Adrenal gland (tissue), 5 donors: Measurements from ENCODE around the gene R3HDM4.

Experiments used
- POLR2A ChIP-seq, 2 donors: fragments of 450-650 bp; IDR thresholded peaks; one replicate each; pipeline ENCODE4 v1.6.1; 2017; ENCODE audit warnings: antibody characterized with exemption in 2 of 2, mild to moderate bottlenecking in 2 of 2, moderate library complexity in 1 of 2
- TF ChIP-seq, protein P1 (sequence below), 6 experiments: fragments of 450-650 bp in 4 of 6; fragments of 200-600 bp in 2 of 6; sonication (generic) in 1 of 6; IDR thresholded peaks; 1 replicate in 5 of 6; 2 replicates in 1 of 6; pipeline versions ENCODE4 v1.5.1 to v1.8.0; 2016 to 2021; ENCODE audit warnings: antibody characterized with exemption in 6 of 6, mild to moderate bottlenecking in 2 of 6, moderate library complexity in 1 of 6
- donor health status: DM: no; HTN: no; CAD: no.

DNA sequence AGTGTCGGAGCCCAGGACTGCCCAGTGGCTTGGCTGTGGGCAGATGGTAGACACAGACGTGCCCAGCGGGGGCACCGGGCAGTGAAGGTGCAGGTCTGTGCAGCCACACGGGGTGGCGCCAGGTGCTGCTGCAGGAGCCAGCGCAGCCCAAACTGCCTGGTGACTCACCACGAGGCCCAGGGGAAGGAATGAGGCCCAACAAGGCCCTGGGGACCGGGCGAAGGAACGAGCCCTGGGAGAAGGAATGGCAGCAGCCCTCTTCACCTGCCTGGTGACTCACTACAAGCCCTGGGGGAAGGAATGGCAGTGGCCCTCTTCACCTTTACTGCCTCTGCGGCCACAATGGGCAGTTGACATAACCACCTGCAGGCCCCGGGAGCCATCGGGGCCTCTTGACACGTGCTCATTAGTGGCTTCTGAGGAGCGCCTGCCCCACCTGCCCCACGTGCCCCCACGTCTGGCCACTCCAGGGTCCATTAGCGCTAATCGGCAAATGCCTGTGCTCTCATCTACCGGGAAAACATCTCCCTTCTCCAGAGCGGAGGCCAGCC is 29.3 kb downstream of the R3HDM4 start:
- TF ChIP-seq, protein P1, sequence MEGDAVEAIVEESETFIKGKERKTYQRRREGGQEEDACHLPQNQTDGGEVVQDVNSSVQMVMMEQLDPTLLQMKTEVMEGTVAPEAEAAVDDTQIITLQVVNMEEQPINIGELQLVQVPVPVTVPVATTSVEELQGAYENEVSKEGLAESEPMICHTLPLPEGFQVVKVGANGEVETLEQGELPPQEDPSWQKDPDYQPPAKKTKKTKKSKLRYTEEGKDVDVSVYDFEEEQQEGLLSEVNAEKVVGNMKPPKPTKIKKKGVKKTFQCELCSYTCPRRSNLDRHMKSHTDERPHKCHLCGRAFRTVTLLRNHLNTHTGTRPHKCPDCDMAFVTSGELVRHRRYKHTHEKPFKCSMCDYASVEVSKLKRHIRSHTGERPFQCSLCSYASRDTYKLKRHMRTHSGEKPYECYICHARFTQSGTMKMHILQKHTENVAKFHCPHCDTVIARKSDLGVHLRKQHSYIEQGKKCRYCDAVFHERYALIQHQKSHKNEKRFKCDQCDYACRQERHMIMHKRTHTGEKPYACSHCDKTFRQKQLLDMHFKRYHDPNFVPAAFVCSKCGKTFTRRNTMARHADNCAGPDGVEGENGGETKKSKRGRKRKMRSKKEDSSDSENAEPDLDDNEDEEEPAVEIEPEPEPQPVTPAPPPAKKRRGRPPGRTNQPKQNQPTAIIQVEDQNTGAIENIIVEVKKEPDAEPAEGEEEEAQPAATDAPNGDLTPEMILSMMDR (IDR thresholded peaks at IDR 0.05) = no peak
- TF ChIP-seq POLR2A (IDR thresholded peaks at IDR 0.05) = no peak
